Measurements from ENCODE around the gene ZNF281. TPM values are rescaled to one million over a fixed set of nuclear protein-coding genes. Genes with fewer than 3 reads are reported as not detected.
"Not testable (repeated sequence)": the region's sequence is repeated elsewhere in the genome, so short reads cannot be mapped to it uniquely, and the experiment has no call there.

ZNF281 gene
- total RNA-seq, 2 donors from 2014 or later, result 8.5 to 11.8 TPM

DNA sequence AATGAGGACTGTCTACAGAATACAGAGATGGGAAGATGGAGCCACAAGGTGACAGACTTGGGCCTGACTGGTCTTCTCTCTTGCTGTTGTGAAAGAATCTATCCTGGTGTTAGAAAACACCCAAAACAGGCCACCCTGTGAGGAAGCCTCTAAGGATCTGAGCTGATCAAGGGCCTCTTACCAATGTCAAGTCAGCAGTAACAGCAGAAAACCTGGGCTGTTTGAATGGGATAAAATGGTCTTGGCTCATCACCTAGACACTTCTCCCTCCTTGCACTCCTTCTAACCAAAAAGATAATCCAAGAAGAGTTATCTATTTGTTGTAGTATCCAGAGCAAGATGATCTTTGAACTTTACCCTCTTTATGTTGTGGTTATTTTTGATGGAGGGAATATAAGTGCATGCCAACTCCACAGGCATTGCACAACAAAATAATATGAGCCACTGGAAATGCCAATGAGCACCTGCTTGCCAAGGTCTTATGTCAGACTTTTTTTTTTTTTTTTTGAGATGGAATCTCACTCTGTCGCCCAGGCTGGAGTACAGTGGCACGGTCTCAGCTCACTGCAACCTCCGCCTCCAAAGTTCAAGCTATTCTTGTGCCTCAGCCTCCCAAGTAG lies 32.8 kb upstream of the ZNF281 start:
- H3K4me1 ChIP-seq, result no peaks in the 10 kb centered on the region
- DNase-seq, result no peak
- no peaks in the 10 kb centered on the region for H3K36me3 ChIP-seq
- H3K9ac ChIP-seq (ENCODE audit: low read depth in 2 of 2, low read length in 2 of 2), result no peak overlapping the region
- TF ChIP-seq CTCF (IDR thresholded peaks at IDR 0.05), result no peak
- no peak overlapping the region for H3K27ac ChIP-seq
- intact Hi-C loops (cut with DNase I), result no loop called here
- H3K27me3 ChIP-seq, result no peaks in the 10 kb centered on the region
- no peak overlapping the region for H3K4me3 ChIP-seq
- H3K9me3 ChIP-seq, result no peaks in the 10 kb centered on the region

- H3K27me3 ChIP-seq, result no peaks in the 10 kb centered on the region
- H3K36me3 ChIP-seq, result no peaks in the 10 kb centered on the region
- no peak for TF ChIP-seq CTCF (IDR thresholded peaks at IDR 0.05)
- no peak for DNase-seq
- H3K9ac ChIP-seq (ENCODE audit: low read depth in 2 of 2, low read length in 2 of 2), result no peak overlapping the region
- no peaks in the 10 kb centered on the region for H3K9me3 ChIP-seq
- H3K27ac ChIP-seq, result no peak overlapping the region
- intact Hi-C loops (cut with DNase I), result no loop called here
- H3K4me3 ChIP-seq, result no peak overlapping the region
- H3K4me1 ChIP-seq, result no peaks in the 10 kb centered on the region
These were observed 32.2 kb upstream of the ZNF281 start for GRCh38 chr1:200442023-200442422.

GRCh38 chr1:200438911-200439310 lies 29.1 kb upstream of the ZNF281 start:
- Histone ChIP-seq H3K9me3 (no peaks in the 10 kb centered on the region), H3K9ac (ENCODE audit: low read depth in 2 of 2, low read length in 2 of 2) (no peak overlapping the region), H3K4me1 (no peaks in the 10 kb centered on the region), H3K4me3 (no peak overlapping the region), H3K36me3 (no peaks in the 10 kb centered on the region), H3K27ac (no peak overlapping the region), H3K27me3 (no peaks in the 10 kb centered on the region)
- no peak for DNase-seq
- intact Hi-C loops (cut with DNase I), result no loop called here
- TF ChIP-seq CTCF (IDR thresholded peaks at IDR 0.05), result no peak

DNA sequence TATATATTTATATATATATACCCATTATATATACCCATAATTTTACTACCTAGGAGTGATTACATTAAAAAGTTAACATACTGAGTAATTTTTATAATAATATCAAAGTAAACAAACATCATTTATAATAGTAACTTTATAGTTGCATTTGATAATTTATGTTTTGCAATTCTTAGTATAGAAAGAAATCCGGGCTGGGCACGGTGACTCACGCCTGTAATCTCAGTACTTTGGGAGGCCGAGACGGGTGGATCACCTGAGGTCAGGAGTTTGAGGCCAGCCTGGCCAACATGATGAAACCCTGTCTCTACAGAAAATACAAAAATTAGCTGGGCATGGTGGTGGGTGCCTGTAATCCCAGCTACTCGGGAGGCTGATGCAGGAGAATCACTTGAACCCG lies 28.6 kb upstream of the ZNF281 start:
- H3K4me3 ChIP-seq; H3K27ac ChIP-seq; H3K9ac ChIP-seq (ENCODE audit: low read depth in 2 of 2, low read length in 2 of 2); intact Hi-C loops (cut with DNase I); H3K4me1 ChIP-seq; DNase-seq; H3K27me3 ChIP-seq; H3K36me3 ChIP-seq; H3K9me3 ChIP-seq: not testable (repeated sequence)

DNA sequence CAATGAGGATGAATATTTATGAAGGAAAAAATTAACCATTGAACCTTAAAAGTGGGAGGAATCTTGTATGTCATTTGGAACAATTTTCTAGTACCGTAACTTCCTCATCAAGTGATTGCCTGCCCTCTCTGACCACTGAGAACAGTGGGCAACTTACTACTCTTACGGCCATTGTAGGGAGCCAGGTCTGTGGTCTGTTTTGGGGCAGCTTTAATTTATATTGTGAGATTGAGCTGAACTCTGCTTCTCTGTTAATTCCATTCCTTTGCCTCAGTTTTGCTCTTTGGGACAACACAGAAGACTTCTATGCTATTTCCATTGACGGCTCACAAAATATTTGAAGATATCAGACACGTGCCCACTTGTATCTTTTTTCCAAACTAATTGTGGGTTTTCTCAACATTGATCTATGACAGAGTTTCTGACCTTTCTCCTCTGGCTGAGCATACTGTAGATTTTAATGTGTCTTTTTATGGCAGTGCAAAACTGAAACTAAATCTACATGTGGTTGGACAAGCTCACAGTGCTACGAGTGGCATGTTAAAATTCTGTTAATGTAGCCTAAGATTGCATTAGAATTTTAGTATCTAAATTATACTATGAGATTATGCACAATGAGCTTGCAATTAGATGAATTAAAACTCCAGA lies 27.8 kb upstream of the ZNF281 start:
- H3K27me3 ChIP-seq, result no peaks in the 10 kb centered on the region
- no peak for TF ChIP-seq CTCF (IDR thresholded peaks at IDR 0.05)
- no peaks in the 10 kb centered on the region for H3K9me3 ChIP-seq
- intact Hi-C loops (cut with DNase I), result no loop called here
- H3K4me1 ChIP-seq, result no peaks in the 10 kb centered on the region
- no peak overlapping the region for H3K27ac ChIP-seq
- DNase-seq, result no peak
- no peak overlapping the region for H3K4me3 ChIP-seq
- no peaks in the 10 kb centered on the region for H3K36me3 ChIP-seq
- no peak overlapping the region for H3K9ac ChIP-seq (ENCODE audit: low read depth in 2 of 2, low read length in 2 of 2)

GRCh38 chr1:200437088-200437487 lies 27.3 kb upstream of the ZNF281 start:
- DNase-seq, result no peak
- H3K27ac ChIP-seq, result no peak overlapping the region
- no peaks in the 10 kb centered on the region for H3K36me3 ChIP-seq
- H3K9ac ChIP-seq (ENCODE audit: low read depth in 2 of 2, low read length in 2 of 2), result no peak overlapping the region
- no peaks in the 10 kb centered on the region for H3K27me3 ChIP-seq
- intact Hi-C loops (cut with DNase I), result no loop called here
- H3K4me1 ChIP-seq, result no peaks in the 10 kb centered on the region
- H3K4me3 ChIP-seq, result no peak overlapping the region
- no peaks in the 10 kb centered on the region for H3K9me3 ChIP-seq
- TF ChIP-seq CTCF (IDR thresholded peaks at IDR 0.05), result no peak

Measured in colonic mucosa (tissue), 4 donors.